Activated naive CD4-positive, alpha-beta T cell (primary cell): ENCODE measurements around the gene CUL7.

Experiments used
- DNase-seq, 4 experiments: peaks; one replicate each; lab custom pipeline; 2025; lab: John Stamatoyannopoulos, UW

The CUL7 gene

DNA sequence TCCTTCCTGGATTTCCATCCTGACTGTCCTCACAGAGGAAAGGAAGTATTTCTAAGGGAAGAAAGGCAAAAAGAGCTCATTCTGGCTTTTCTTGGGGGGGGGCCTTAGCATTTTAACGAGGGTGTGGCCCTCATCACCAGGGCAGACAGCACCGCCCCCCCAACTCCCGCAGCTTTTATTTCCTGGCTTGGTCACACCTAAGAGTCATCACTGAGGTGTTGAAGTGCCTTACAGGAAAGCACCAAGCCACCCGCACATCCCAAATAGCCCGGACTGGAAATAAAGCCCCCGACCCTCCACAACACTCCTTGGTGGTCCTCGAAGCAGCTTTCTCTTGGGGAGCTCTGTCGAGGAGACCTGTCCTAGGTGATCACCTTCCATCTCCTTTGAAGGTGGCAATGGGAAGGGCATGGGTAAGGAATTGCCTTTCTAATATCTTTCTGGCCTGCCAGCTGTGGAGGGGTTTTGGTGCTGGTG is 23.7 kb upstream of the CUL7 start:
- no peak for DNase-seq

DNA sequence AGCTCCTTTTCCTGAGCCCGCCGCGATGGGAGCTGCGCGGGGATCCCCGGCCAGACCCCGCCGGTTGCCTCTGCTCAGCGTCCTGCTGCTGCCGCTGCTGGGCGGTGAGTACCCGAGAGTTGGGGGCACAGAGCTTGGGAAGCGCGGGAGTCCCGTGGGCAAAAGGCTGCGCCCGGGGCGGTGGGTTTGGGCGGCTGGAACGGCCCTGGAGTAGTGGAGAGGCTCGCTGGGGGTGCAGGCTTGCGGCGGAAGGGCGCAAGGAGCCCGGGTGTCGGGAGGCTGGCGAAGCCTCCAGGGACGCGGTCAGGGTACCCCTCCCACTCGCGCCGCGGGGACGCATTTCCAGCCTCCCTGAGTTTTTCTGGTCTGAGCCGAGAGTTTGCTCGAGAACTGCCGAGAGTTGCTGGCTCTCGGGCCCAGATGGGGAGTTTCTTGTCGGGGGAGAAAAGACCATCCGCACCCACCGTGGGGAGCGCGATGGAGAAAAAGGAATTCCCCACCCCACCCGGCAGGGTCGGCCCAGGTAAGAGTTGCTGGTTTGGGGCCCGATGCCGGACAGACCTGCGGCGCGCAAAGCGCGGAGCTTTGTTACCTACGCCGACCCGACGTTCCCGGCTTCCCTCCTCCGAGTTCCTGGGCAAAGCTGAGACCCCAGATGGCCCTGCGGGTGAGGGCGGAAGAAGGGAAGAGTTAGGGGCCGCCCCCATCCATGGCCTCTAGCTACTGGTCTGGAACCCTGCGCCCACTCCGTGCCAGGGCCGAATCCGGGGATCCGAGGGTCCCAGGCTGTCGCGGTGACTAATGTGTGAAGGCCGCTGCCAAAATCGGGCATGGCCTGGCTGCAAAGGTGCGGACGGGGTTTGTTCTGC is 23.0 kb upstream of the CUL7 start:
- DNase-seq: no peak

DNA sequence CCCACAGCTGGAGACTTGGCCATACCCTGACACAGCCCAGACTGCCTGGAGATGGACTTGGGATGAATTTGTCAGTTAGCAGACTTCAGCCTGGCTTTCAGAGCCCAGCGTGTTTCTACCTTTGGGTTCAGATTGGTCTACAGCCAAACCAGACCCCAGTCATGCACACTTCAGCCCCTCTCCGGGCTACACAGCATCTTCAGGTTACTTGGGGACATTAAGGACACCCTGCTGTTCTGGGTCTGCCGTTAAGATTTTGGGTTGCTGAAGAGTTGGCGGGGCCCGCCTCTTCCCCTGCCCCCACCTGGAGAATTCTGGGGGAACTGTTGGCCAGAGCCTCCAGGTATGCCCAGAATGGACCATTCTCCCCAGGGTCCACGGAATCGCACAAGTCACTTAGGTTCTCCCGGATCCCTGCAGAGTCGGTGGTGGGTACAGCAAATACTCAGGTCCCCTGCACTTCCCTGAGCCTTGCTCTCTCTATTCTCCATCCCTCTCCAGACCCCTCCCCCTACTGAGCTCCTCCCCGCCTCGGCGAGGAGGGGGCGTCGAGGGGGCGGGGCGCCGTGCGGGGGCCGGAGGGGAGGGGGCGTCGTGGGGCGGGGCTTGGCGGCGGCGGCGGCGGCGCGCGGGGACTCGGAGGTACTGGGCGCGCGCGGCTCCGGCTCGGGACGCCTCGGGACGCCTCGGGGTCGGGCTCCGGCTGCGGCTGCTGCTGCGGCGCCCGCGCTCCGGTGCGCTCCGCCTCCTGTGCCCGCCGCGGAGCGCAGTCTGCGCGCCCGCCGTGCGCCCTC is 22.2 kb upstream of the CUL7 start, which contains the start of gene PTK7:
PTK7 (plus strand) TSS at position 645 of the 794 bp plus-strand sequence. CDS start 175 bp downstream, outside the sequence.
- DNase-seq: peak in 1 of 4 experiments; percentile 20

DNA sequence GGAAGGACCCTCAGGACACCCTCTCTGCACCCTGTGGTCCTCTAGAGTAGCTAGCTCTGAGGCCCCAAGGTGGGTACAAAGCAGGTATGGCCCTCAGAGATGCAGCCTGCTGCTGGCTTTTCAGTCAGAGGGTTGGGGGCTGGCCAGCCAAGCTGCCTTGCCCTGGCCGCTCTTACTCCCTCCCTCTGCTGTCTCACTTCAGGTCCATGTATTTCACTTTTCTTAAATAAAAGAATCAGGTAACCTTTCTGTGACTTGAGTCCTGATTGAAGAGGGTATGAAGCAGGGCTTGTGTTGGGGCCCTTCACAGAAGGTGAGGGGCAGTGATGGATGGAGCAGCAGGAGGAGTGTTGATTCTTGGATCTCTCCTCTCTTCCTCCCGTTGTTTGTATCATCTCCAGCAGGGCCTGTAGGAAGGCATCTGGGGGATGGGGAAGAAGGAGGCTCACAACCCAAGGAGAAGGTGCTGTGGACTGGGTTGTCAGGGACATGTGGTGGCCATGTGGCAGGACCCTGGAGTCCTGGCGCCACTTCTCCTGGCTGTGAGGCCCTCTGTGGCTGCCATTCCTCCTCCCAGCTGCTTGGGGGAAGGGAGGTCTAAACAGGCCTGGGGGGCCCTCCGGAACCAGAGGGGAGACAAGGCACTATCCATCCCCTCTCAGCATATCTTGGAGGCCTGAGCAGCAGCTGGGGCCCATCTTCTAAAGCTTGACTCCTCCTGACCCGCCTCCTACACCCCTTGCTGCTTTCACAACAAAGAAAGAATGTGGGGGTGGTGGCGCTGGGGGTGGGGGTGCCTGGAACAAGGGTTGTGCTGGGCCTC is 21.4 kb upstream of the CUL7 start:
- DNase-seq: no peak

DNA sequence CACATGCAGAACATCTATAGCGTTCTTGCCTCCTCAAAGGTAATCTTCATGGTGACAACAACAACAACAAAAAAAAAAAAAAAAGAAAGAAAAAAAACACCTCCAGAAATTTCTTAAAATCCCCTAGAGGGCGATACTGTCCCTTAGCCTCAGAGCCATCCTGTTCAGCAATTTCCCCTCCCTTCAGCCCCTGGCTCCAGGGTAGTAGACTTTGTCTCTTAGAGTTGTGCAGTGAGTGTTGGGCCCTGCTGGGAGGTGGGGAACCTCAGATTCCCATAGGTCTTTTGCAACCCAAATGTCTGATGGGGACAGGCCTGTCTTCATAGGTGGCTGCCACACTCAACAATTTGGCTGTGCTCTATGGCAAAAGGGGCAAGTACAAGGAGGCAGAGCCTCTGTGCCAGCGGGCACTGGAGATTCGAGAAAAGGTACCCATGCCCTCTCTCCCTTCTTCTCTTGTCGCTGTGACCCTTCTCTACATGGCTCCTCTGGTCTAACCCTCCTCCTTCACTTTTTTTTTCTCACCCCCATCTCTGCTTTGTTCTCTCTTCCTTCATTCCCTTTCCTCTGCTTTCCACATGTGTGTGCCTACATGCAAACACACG is 16.5 kb upstream of the CUL7 start:
- no peak for DNase-seq

DNA sequence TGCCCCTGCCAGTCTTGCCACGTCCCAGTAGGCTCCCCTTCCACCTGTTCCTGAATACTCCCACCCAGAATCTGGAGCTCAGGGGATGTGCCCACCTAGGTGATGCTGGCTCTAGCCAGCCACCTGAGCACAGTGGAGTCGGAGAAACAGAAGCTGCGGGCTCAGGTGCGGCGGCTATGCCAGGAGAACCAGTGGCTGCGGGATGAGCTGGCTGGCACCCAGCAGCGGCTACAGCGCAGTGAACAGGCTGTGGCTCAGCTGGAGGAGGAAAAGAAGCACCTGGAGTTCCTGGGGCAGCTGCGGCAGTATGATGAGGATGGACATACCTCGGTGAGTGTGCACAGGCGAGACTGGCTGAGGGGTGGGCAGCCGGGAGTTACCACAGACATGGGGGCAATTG is 9.2 kb upstream of the CUL7 start:
- DNase-seq: no peak

DNA sequence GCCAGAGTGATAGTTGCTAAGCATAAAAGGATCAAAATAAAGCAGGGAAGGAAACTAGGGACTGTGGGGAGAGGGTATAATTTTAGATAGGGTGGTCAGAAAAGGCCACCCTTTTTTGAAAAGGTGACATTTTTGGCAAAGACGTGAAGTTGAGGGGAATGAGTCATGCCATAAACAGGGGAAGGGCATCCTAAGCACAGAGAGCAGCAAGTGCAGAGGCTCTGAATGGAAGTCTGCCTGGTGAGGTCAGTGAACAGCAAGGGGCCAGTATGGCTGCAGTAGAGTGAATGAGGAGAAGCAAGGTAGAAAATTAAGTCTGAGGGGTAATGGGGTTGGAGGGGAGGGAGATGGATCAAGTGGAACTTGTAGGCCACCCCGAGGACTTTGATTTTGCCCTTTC is 8.2 kb upstream of the CUL7 start:
- DNase-seq: no peak

DNA sequence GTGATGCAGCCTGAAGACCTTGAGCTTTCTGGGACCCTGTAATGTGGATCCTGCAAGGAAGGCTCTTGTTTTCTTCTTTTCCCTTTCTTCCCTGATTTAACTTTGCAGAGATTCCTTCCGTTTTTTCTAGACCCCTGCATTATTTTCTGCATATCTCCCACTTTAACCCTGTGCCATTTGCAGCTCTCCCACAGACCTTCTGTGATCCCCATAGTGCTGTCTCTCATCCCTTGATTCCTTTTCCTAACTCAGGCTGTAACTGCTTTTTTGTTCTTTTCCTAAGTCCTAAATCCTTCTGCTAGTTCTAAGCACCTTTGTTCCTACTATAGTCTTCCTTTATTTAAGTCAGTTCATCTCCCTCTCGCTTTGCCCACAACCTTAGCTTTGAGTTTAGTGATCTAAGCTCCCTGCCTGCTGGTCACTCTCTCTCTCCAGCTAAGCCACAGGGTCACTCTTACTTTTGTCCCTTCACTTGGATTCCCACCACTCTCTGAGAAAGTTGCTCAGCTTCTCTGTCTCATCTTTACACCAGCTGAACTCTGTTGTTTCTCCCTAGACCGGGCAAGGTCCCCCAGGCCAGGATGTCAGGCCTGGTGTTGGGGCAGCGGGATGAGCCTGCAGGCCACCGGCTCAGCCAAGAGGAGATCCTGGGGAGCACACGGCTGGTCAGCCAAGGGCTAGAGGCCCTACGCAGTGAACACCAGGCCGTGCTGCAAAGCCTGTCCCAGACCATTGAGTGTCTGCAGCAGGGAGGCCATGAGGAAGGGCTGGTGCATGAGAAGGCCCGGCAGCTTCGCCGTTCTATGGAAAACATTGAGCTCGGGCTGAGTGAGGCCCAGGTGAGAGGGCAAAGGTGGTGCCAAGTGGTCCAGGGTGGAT is 7.3 kb upstream of the CUL7 start:
- DNase-seq: no peak

DNA sequence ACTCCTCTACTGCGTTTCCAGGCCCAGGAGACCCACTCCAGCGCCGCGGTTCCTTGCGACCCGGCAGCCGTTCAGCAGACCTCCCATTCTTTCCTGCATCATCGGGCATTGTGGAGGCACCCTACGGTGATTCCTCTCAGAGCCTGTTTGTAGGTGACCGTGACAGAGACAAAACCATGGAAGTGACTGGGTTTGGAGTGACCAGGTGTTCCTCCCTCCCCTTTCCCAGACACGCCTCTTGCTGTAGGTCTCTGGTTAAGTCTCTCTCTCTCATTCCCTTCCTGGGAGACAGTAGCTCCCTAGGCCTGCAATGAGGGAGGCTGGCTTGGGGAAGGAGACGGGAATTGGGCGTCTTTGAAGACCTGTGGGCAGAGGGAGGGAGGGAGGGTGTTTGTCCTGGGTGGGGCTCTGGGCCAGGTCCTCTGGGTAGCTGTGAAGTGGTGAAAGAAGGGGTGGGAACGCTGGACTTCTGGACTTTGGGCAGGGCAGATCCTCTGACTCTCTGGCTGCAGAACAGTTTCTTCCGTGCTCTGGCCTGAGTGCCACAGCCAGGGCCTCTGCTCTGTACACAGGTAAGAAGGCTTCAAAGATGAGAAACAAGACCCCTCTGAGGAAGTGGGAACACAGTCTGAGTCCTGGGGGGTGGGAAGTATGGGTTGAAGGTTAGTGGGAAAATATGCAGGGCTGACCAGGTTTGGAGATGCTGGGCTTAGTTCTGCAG is 6.5 kb upstream of the CUL7 start:
- DNase-seq: no peak

DNA sequence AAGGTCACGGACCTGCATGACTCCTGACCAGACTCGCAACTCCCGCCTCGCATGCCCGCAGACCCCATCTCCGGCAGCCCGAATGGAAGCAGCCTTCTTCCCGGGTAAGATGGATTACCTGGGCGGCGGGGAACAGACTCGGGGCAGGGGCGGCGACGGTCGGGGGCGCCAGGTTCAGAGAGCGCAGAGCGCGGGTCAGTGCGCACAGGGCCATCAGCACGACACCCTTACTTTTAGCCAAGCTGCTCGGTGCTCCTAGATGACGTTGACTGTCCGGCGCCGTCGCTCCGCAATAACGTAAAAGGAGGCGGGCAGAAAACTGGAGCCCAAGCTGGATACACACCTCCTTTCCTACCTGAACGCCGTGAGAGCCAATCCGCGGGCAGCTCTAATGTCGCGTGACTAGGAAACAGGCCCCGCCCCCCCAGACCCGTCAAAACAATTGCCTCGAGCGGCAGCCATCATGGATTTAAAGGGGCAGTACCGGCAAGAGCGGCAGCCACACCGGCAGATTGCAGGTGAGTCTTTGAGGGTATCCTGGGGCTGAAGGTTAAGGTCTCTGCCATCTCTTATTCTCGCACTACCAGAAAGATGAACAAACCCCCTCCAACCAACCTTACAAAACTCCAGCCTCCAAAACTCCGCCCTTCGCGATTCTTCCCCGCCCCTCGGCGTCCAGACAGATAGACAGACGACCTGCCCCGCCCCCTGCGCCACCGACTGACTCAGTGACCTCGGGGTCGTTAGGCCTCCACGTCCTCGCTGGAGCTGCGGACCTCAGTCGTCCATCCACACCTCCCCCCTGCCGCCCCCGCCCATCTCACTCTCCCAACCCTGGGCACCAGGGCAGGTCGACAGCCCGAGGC is 5.8 kb upstream of the CUL7 start, which contains the start of the genes KLC4 and MRPL2:
KLC4 (plus strand) TSS at position 464 of the 866 bp plus-strand sequence. CDS start 1,705 bp downstream, outside the sequence.
MRPL2 (minus strand) TSS at position 267 of the 866 bp plus-strand sequence; CDS start at position 214, 53 bp downstream.
- peak; percentile 90 to 96 (median 93) for DNase-seq

DNA sequence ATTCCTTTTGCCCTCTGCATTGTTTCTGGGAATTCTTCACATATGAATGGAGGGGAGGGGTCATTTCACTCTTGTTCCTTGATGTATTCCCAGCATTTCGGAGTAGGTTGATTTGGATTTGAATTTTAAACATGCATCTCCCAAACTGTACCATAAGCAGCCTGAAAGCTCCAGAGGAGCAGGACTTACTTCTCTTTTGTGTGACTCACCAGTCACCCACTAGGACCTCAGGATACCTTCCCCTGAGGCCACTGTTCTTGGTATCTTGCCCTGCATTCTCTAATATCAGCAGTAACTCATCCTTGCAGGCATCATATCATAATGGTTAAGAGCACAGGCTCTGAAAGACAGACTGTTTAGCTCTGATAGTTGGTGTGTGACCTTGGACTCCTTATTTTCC is 4.9 kb upstream of the CUL7 start:
- no peak for DNase-seq

DNA sequence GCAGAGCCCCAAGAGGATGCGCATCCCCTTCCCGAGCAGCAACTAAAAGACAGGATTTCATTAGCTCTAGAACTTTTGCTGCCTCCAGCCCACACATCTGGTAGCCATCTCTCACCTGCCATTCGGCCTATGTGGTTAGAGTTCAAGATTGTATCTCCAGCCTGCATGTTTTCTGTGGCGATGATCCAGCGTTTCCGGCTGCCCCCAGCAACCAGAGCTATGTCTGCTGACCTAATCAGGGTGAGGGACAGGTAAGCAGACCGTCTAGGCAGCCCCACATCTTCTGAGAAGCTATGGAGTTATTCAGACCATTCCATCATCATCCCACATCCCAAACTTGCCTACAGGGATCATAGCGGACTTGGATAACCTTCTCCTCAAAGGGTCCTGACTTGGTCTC is 2.3 kb upstream of the CUL7 start:
- DNase-seq: no peak

DNA sequence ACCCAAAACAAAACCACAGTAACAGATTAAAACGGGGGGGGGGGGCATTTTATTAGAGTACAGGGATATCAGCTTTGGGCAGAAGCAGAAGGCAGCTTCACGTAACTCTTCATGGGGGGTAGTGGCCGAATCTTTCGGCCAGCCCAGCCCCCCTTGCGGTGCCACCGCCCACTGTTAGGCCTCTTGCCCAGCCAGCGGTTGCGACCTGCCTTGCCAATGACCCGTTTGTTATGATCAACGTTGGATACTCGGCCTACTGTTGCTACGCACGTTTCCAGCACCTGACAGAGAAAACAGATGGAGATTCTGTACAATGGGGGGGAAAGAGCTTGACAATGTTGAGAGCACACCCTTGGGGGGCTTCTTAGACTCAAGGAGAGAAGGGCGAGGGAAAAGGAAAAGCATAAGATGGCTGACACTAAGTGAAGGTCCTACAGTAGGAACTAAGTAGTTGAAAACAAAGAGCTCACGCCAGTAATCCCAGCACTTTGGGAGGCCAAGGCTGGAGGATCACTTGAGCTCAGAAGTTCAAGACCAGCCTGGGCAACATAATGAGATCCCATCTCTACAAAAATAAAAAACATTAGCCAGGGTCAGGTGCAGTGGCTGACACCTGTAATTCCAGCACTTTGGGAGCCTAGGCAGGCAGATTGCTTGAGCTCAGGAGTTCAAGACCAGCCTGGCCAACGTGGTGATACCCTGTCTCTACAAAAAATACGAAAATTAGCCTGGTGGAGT is 724 bp upstream of the CUL7 start:
- DNase-seq: no peak

DNA sequence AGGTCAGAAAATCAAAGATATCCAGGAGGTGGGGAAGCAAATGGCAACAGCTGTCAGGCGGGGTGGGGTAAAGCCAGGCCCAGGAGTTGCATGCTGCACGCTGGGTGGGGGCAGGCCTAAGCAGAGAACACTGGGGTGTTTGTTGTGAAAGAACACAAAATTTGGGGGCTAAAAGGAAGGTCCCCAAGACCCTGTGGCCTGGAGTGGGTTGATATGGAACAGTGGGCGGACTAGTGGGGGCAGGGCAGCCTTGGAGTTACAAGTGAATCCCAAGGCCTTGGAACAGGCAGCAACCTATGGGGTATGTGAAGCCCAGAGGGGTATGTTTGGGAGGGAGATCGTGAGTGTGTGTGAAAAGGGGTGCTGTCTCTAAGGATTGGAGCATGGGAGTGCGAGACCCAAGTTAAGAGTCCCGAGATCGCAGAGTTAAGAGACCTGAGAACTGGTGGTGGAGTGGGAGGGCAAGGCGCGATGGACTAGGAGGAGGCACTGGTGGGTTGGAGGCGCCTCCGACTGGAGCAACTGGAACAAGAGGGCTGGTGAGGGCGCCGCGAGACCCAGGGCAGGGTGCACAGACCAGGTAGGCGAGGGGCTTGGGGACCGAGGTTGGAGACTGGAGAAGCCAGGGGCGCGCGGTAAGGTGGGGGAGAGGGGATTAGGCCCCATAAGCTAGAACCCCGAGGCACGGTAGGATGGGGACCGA is 658 bp downstream of the CUL7 start:
- peak in 1 of 4 experiments; percentile 29 for DNase-seq

DNA sequence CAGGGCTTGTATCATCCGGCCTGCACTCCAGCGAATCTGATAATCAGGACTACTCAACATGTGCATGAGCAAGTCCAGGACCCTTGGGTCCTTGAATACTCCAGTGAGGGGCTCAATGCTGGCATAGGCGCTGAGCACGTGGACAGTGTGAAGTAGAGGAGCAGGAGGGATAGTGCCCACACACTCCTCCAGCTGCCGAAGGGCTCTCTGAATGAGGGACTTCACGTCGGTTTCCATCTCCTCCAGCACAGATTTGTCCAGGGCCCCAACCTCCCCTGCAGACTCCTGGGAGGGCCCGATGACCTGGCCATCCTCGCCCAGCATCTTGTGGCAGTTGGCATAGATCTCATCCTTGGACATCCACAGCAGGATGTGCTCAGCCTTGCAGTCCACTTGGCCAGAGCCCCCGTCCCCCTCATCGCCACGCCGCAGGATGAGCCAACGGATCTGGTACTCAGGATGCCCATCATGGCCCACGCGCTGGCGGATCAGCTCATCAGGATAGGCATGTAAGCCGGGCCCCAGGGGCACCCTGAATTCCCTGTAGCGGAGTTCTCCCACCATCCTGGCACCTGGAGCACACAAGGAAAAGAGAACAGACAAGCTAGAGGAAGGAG is 1.3 kb downstream of the CUL7 start:
- DNase-seq: no peak

DNA sequence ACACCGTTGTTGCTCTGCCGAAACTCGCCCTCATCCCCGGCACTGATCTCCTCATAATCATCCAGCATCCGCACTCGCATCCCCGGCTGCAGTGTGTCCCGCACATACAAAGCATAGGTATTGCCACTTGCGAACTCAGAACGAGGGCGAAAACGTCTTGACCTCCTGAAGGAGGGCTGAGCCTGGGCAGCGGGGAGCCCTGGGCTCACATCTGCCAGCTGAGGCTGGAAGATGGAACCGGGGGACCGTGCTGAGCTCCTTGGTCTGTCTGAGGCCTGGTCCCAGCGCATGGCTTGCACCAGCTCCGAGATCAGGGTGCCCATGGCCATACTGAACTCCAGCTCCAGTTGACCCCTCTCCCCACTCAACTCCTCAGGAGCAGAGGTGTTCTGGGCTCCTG is 2.7 kb downstream of the CUL7 start:
- DNase-seq: no peak

DNA sequence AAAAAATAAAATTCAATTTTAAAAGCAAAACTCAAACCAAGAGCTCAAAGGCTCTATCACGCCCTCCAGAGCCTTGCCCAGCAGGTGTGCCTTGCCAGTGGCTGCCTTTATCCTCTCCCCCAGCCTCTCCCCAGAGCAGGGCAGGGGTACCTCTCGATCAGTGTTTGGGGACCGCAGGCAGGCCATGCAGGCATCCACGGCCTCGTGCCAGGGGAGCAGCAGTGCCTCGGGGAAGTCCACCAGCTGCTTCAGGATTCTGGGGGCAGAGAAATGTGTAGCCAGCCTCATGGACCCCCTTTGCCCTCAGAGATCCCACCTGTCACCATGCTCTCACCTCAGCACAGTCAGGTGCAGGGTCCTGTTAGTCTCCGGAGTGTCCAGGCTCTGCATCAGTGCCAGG is 5.7 kb downstream of the CUL7 start:
- no peak for DNase-seq
